Astrocyte of the hippocampus (primary cell): ENCODE results near the gene DPP10.

Experiments
- DNase-seq: peaks from one replicate; pipeline ENCODE4 v3.0.0; 2011; ENCODE audit warnings: low read depth, low spot score

Gene DPP10

DNA sequence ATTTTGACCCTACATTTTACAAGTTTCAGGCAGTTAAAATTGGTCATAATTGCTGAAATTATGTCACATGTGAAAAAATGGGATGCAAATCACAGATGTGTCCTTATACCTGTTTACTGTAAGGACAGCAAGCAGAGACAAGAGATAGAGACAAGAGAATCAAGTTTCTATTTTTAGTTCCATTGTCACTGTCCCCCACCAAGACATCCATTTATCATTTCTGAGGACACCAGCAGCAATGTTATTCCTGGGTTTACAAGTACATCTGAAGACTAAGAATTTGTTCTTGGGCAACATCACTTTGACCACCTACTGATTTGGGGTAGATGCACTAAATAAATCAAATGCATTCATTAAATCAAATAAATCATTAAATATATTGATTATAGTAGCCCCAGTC, 1111.7 kb downstream of the DPP10 start:
- no peak for DNase-seq

GRCh38 chr2:115558725-115559124, 1116.3 kb downstream of the DPP10 start:
- no peak for DNase-seq

GRCh38 chr2:115560666-115561065, 1118.2 kb downstream of the DPP10 start:
- DNase-seq = no peak

GRCh38 chr2:115568643-115569042, 1126.2 kb downstream of the DPP10 start:
- no peak for DNase-seq

- peak; percentile 20 for DNase-seq
Observed at GRCh38 chr2:115569547-115569946, 1127.1 kb downstream of the DPP10 start.

DNA sequence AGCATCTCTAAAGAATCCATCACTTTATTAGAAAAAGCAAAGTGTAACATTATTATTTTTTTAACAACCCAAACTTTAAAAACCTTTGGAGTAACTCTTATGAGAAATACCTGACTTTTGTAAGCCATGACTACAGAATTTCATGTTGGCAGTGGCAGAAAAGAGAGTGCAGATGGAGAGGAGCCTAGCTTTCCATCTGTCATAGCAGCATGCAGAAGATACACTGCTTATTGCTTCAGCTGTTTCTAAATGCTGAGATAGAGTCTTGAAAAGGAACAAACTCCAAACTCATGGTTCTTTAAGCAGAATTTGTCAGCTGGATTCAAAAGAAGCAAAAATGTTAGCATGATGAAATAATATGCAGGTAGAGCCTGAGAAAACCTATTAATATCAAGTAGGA, 1130.3 kb downstream of the DPP10 start:
- DNase-seq = no peak

- no peak for DNase-seq
Observed at GRCh38 chr2:115573756-115574155, 1131.3 kb downstream of the DPP10 start.

- no peak for DNase-seq
Observed at GRCh38 chr2:115574667-115575066, 1132.2 kb downstream of the DPP10 start.

DNA sequence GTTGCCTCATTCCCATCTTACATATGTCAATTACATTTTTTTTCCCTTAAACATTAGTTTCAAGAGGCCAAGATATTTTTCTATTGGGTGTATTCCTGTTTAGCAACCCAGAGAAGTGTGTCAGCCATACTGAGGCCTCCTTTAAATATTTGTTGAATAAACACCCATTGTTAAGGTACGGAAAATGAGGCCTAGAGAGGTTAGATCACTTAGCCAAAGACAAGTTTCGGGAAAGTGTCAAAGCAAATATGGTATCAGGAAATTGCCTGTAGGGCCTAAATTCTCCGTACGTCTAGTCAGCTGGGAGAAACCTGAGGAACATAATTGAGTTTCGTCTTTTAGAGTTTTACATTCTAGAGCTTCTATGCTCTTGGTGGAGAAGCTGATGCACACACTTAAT, 1138.3 kb downstream of the DPP10 start:
- no peak for DNase-seq

DNA sequence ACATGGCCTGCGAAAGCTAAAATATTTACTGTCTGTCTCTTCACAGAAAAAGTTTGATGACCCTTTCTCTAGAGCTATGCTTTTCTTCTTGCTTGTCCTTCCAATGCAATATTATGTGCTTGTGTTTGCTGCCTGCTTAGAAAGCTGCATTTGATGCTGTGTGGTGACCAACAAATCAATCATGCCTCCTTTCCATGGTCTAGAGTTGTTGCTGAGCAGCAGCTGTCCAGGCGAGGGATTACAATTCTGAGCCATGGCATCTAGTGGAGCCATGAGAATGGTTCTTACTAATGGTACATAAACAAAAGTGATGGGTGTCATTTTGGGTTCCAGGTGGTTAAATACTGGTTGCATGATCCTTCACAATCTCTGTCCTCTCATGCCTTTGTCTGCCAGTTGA, 1142.1 kb downstream of the DPP10 start:
- DNase-seq = no peak

- no peak for DNase-seq
Observed at GRCh38 chr2:115596659-115597375, 1154.4 kb downstream of the DPP10 start.

GRCh38 chr2:115603285-115603684, 1160.8 kb downstream of the DPP10 start:
- no peak for DNase-seq

- no peak for DNase-seq
Observed at GRCh38 chr2:115606350-115606749, 1163.9 kb downstream of the DPP10 start.

DNA sequence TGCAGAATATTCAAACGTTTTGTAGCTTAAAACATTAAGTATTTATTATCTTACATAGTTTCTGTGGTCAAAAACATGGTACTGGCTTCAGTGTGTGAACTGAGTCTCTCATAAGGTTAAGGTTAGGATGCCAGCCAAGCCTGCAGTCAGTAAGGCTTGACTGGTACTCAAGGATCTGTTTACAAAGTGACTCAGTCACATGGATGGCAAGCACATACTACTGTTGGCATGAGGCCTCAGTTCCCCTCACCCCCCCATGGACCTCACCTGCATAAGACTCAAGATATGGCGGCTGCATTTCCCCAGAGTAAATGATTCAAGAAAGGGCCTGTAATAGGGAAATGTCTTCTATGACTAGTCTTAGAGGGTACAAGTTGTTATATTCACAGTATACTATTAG, 1167.5 kb downstream of the DPP10 start:
- DNase-seq = peak; percentile 2

GRCh38 chr2:115610888-115611287, 1168.4 kb downstream of the DPP10 start:
- no peak for DNase-seq

GRCh38 chr2:115624332-115624731, 1181.9 kb downstream of the DPP10 start:
- peak; percentile 32 for DNase-seq

DNA sequence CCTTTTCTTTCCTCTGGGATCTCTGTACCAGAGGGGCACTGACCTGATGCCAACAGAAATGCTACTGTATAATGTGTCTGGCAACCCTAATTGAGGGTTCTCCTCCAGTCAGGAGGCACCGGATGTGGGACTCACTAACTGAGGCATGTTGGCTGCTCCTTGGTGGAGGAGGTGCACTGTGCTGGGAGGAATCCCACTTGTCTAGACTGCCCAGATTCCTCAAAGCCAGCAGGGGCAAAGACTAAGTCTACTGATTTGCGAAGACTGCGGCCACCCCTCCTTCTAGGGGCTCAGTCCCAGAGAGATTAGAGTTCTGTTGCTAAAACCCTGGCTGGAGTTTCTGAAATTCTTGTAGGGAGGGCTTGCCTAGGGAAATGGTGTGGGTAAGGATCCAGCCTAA, 1192.1 kb downstream of the DPP10 start:
- DNase-seq = no peak

GRCh38 chr2:115635430-115635829, 1193.0 kb downstream of the DPP10 start:
- no peak for DNase-seq

DNA sequence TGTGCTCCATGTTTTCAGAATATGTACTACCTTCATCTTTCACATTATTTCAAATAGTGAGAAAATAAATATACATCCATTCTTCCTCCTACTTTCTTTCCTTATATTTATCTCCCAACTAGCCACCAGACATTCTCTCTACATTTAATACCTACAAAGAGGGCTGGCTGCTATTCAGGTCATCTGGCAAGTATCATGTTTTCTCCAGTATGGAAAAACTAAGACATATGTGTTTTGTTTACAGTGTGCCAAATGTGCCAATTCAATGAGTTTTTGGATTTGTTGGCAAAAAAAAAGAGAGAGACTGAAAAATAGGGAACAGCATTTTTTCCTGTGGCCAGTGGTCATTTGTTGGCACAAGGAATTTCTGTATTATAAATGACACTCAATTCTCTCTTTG, 1207.3 kb downstream of the DPP10 start:
- DNase-seq = no peak

- no peak for DNase-seq
Observed at GRCh38 chr2:115650827-115651226, 1208.4 kb downstream of the DPP10 start.

- no peak for DNase-seq
Observed at GRCh38 chr2:115652652-115653051, 1210.2 kb downstream of the DPP10 start.

GRCh38 chr2:115654362-115654761, 1211.9 kb downstream of the DPP10 start:
- no peak for DNase-seq

- no peak for DNase-seq
Observed at GRCh38 chr2:115678129-115678528, 1235.7 kb downstream of the DPP10 start.

GRCh38 chr2:115684345-115684744, 1241.9 kb downstream of the DPP10 start:
- no peak for DNase-seq
